GM21381 (cell line): ENCODE data around the gene AFF3.

Experiments used
- ATAC-seq: cut with Tn5 transposase; IDR thresholded peaks from one replicate; pipeline ENCODE4 v1.9.1; 2021; ENCODE audit warnings: mild to moderate bottlenecking, moderate library complexity; ENCODE audit not compliant: unreplicated experiment

AFF3 gene

GRCh38 chr2:99626158-99626557 is 516.2 kb downstream of the AFF3 start:
- ATAC-seq, result no peak

- no peak for ATAC-seq
Observed at GRCh38 chr2:99624677-99625076, 517.7 kb downstream of the AFF3 start.

GRCh38 chr2:99623613-99624012 is 518.8 kb downstream of the AFF3 start:
- ATAC-seq, result no peak

GRCh38 chr2:99623035-99623434 is 519.4 kb downstream of the AFF3 start:
- ATAC-seq, result no peak

GRCh38 chr2:99622534-99622933 is 519.9 kb downstream of the AFF3 start:
- ATAC-seq, result no peak

GRCh38 chr2:99621774-99622173 is 520.6 kb downstream of the AFF3 start:
- ATAC-seq, result no peak

GRCh38 chr2:99621106-99621505 is 521.3 kb downstream of the AFF3 start:
- no peak for ATAC-seq

- ATAC-seq, result no peak
Observed at GRCh38 chr2:99619151-99619550, 523.2 kb downstream of the AFF3 start.

GRCh38 chr2:99618579-99619097 is 523.8 kb downstream of the AFF3 start:
- no peak for ATAC-seq

GRCh38 chr2:99617811-99618210 is 524.6 kb downstream of the AFF3 start:
- ATAC-seq, result no peak

- no peak for ATAC-seq
Observed at GRCh38 chr2:99615247-99615771, 527.1 kb downstream of the AFF3 start.

GRCh38 chr2:99613980-99614379 is 528.4 kb downstream of the AFF3 start:
- no peak for ATAC-seq

- ATAC-seq, result no peak
Observed at GRCh38 chr2:99611786-99612185, 530.6 kb downstream of the AFF3 start.

GRCh38 chr2:99611034-99611433 is 531.4 kb downstream of the AFF3 start:
- ATAC-seq, result no peak

- no peak for ATAC-seq
Observed at GRCh38 chr2:99609851-99610381, 532.5 kb downstream of the AFF3 start.

- ATAC-seq, result no peak
Observed at GRCh38 chr2:99608861-99609260, 533.5 kb downstream of the AFF3 start.

- ATAC-seq, result no peak
Observed at GRCh38 chr2:99607861-99608491, 534.4 kb downstream of the AFF3 start.

- no peak for ATAC-seq
Observed at GRCh38 chr2:99607454-99607853, 534.9 kb downstream of the AFF3 start.

GRCh38 chr2:99605036-99605435 is 537.4 kb downstream of the AFF3 start:
- ATAC-seq, result no peak

- ATAC-seq, result no peak
Observed at GRCh38 chr2:99602476-99602875, 539.9 kb downstream of the AFF3 start.

GRCh38 chr2:99600981-99601651 is 541.3 kb downstream of the AFF3 start:
- ATAC-seq, result no peak

GRCh38 chr2:99598441-99598840 is 543.9 kb downstream of the AFF3 start:
- no peak for ATAC-seq
